CD4-positive, alpha-beta T cell (primary cell): Measurements from ENCODE around the gene C14orf180. TPM values are rescaled to one million over a fixed set of nuclear protein-coding genes. Genes with fewer than 3 reads are reported as not detected.

Experiments
- ATAC-seq: fragments of 200-7000 bp; cut with Tn5 transposase; one replicate; pipeline ENCODE4 v1.10.0; 2022; ENCODE audit warnings: mild to moderate bottlenecking; ENCODE audit not compliant: poor library complexity
- CTCF ChIA-PET: fragments of 350-600 bp; sonication (Branson Sonifier 250); formaldehyde crosslinking; loops from one replicate; lab custom pipeline; 2021; ENCODE audit warnings: antibody characterized with exemption, inconsistent platforms; lab: Charles Lee
- POLR2A ChIA-PET: fragments of 350-600 bp; sonication (Branson Sonifier 250); formaldehyde crosslinking; loops from one replicate; lab custom pipeline; 2021; ENCODE audit warnings: antibody characterized with exemption, inconsistent platforms; lab: Charles Lee
- DNase-seq, 14 experiments: peaks; one replicate each; pipeline ENCODE4 v3.0.0-alpha.2; 2013 to 2020; ENCODE audit warnings: mixed read lengths in 2 of 14
- H3K27ac ChIP-seq, 2 donors: one replicate each; pipeline versions ENCODE4 v1.5.1 to v1.7.0; 2013; ENCODE audit warnings: low read length in 2 of 2, low read depth in 1 of 2, mild to moderate bottlenecking in 1 of 2
- H3K27me3 ChIP-seq, 2 experiments: 1 replicate in 1 of 2; 2 replicates in 1 of 2; pipeline versions ENCODE4 v1.6.1 to v1.7.0; 2013; ENCODE audit warnings: low read length in 2 of 2, control low read depth in 1 of 2, mild to moderate bottlenecking in 1 of 2, moderate library complexity in 1 of 2; ENCODE audit not compliant: insufficient read depth in 2 of 2, control insufficient read depth in 1 of 2
- H3K36me3 ChIP-seq: one replicate; pipeline ENCODE4 v1.6.1; 2013; ENCODE audit warnings: low read length, control low read depth; ENCODE audit not compliant: insufficient read depth
- H3K4me1 ChIP-seq: one replicate; pipeline ENCODE4 v1.6.1; 2013; ENCODE audit warnings: low read length, control low read depth; ENCODE audit not compliant: insufficient read depth
- H3K4me3 ChIP-seq: one replicate; pipeline ENCODE4 v1.5.1; 2013; ENCODE audit warnings: mild to moderate bottlenecking, low read length, moderate library complexity
- H3K9me3 ChIP-seq, 2 experiments: 1 replicate in 1 of 2; 2 replicates in 1 of 2; pipeline versions ENCODE4 v1.6.1 to v1.7.0; 2013; ENCODE audit warnings: low read length in 2 of 2, mild to moderate bottlenecking in 2 of 2, control low read depth in 1 of 2, moderate library complexity in 1 of 2; ENCODE audit not compliant: control insufficient read depth in 1 of 2, insufficient read depth in 1 of 2
- H3K27ac Mint-ChIP-seq: one replicate; pipeline ENCODE4 v1.8.0; 2020; ENCODE audit warnings: mixed read lengths
- H3K27me3 Mint-ChIP-seq: one replicate; pipeline ENCODE4 v1.8.0; 2021; ENCODE audit warnings: mixed read lengths
- H3K36me3 Mint-ChIP-seq: one replicate; pipeline ENCODE4 v1.8.0; 2021; ENCODE audit warnings: low read depth, mixed read lengths
- H3K4me1 Mint-ChIP-seq: one replicate; pipeline ENCODE4 v1.8.0; 2021; ENCODE audit warnings: low read depth, mixed read lengths
- H3K4me3 Mint-ChIP-seq: one replicate; pipeline ENCODE4 v1.8.0; 2020; ENCODE audit warnings: mild to moderate bottlenecking, mixed read lengths
- H3K9me3 Mint-ChIP-seq: one replicate; pipeline ENCODE4 v1.8.0; 2020; ENCODE audit warnings: mixed read lengths
- CTCF ChIP-seq: fragments of 200-600 bp; IDR thresholded peaks from one replicate; pipeline ENCODE4 v1.8.0; 2022; ENCODE audit warnings: antibody characterized with exemption, mild to moderate bottlenecking
- intact Hi-C, 2 experiments: fragments of 100-400 bp; cut with DNase I in 1 of 2; cut with micrococcal nuclease in 1 of 2; formaldehyde crosslinking; loops; one replicate each; pipeline versions ENCODE4 v1.15.1 to v1.9.0; 2023 to 2025; cut with DNase I, micrococcal nuclease
- total RNA-seq, 174 experiments: library from RNA in 2 of 174; stranded (reverse) in 2 of 174; gene quantifications; one replicate each; pipeline ENCODE4 v1.2.3 and lab custom pipeline; 2021 to 2026

C14orf180 gene
- total RNA-seq, 2 experiments from 2014 or later, result not detected

- H3K27me3 ChIP-seq, result peaks cover 3 to 18% of the 10 kb centered on the region in 2 experiments
Observed at GRCh38 chr14:104559804-104560585, 19.6 kb upstream of the C14orf180 start.

GRCh38 chr14:104560586-104560945 lies 19.0 kb upstream of the C14orf180 start:
- POLR2A ChIA-PET, result no interaction called here
- no peak overlapping the region for H3K27ac Mint-ChIP-seq
- ATAC-seq (no peak), DNase-seq (no peak)
- H3K27me3 Mint-ChIP-seq, result peaks cover 11% of the 10 kb centered on the region
- Histone ChIP-seq H3K36me3 (no peaks in the 10 kb centered on the region), H3K9me3 (peaks cover 0 to 4% of the 10 kb centered on the region in 2 experiments), H3K4me3 (no peak overlapping the region), H3K4me1 (peaks cover 7% of the 10 kb centered on the region), H3K27ac (no peak overlapping the region), H3K27me3 (peaks cover 7 to 19% of the 10 kb centered on the region in 2 experiments)
- H3K36me3 Mint-ChIP-seq, result no peaks in the 10 kb centered on the region
- no peak for TF ChIP-seq CTCF
- no peak overlapping the region for H3K4me3 Mint-ChIP-seq
- H3K9me3 Mint-ChIP-seq, result no peaks in the 10 kb centered on the region
- CTCF ChIA-PET, result no interaction called here
- no peaks in the 10 kb centered on the region for H3K4me1 Mint-ChIP-seq
- intact Hi-C loops, result loop anchor here (5.0 kb wide), 1 partner anchor 468 kb away; no protein-coding TSS in a partner anchor

More at GRCh38 chr14:104559804-104560585, 19.6 kb upstream of the C14orf180 start:
- Mint-ChIP-seq H3K9me3 (no peaks in the 10 kb centered on the region), H3K27ac (no peak overlapping the region), H3K4me3 (no peak overlapping the region), H3K4me1 (no peaks in the 10 kb centered on the region), H3K36me3 (no peaks in the 10 kb centered on the region), H3K27me3 (peaks cover 10% of the 10 kb centered on the region)
- ATAC-seq (no peak), DNase-seq (no peak)
- ChIA-PET POLR2A (no interaction called here), CTCF (no interaction called here)
- intact Hi-C loops, result loop anchor here (5.0 kb wide), 1 partner anchor 468 kb away; no protein-coding TSS in a partner anchor
- Histone ChIP-seq H3K27ac (no peak overlapping the region), H3K36me3 (no peaks in the 10 kb centered on the region), H3K4me3 (no peak overlapping the region), H3K9me3 (peaks cover 0 to 2% of the 10 kb centered on the region in 2 experiments), H3K4me1 (peaks cover 7% of the 10 kb centered on the region)
- TF ChIP-seq CTCF, result no peak

GRCh38 chr14:104561124-104561557 lies 18.4 kb upstream of the C14orf180 start:
- H3K27ac Mint-ChIP-seq, result no peak overlapping the region
- no peak for DNase-seq
- H3K4me1 Mint-ChIP-seq, result no peaks in the 10 kb centered on the region
- H3K4me3 ChIP-seq, result no peak overlapping the region
- TF ChIP-seq CTCF, result no peak
- H3K27me3 ChIP-seq, result peaks cover 8 to 19% of the 10 kb centered on the region in 2 experiments
- peaks cover 0 to 4% of the 10 kb centered on the region in 2 experiments for H3K9me3 ChIP-seq
- H3K4me3 Mint-ChIP-seq, result no peak overlapping the region
- ChIA-PET CTCF (no interaction called here), POLR2A (no interaction called here)
- intact Hi-C loops, result loop anchor here (5.0 kb wide), 1 partner anchor 469 kb away; no protein-coding TSS in a partner anchor
- H3K4me1 ChIP-seq, result peaks cover 7% of the 10 kb centered on the region
- H3K36me3 ChIP-seq, result no peaks in the 10 kb centered on the region
- no peak for ATAC-seq
- no peaks in the 10 kb centered on the region for H3K36me3 Mint-ChIP-seq
- H3K27ac ChIP-seq, result no peak overlapping the region
- H3K27me3 Mint-ChIP-seq, result peaks cover 14% of the 10 kb centered on the region
- no peaks in the 10 kb centered on the region for H3K9me3 Mint-ChIP-seq
